ENCODE data around the gene SLC35F5.
"Not testable (repeated sequence)": the region's sequence is repeated elsewhere in the genome, so short reads cannot be mapped to it uniquely, and the experiment has no call there.

The SLC35F5 gene

DNA sequence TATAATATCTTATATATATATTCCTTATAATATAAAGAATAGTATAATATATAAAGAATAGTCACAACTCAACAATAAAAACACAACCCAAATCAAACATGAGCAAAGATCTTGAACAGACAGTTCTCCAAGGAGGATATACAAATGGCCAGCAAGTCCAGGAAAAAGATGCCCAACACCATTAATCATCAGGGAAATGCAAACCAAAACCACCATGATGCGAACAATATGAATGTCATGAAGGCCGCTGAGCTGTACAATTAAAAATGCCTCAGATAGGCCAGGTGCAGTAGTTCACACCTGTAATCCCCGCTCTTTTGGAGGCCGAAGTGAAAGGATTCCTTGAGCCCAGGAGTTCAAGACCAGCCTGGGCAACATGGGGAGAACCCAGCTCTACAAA lies 58.9 kb downstream of the SLC35F5 start:
- no peak for DNase-seq (ENCODE audit: low spot score)

DNA sequence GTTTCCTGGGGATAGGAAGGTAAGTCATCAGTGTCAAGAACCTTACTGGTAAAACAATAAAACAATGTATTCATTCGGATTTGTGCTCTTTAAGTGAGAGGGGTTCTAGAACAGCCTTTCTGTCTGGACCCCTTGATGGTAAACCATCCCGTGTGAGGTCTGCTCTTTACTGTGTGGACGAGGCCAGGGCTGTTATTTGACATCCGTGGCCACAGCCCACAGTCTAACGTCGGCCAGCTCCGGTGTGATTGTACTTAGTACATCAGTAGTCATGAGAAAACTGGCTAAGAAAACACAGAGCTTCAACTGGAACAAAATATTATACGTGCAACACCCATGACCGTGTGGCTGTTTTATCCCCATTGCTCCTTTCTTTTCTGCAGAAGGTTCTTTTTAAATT lies 62.0 kb downstream of the SLC35F5 start:
- no peak for DNase-seq (ENCODE audit: low spot score)

DNA sequence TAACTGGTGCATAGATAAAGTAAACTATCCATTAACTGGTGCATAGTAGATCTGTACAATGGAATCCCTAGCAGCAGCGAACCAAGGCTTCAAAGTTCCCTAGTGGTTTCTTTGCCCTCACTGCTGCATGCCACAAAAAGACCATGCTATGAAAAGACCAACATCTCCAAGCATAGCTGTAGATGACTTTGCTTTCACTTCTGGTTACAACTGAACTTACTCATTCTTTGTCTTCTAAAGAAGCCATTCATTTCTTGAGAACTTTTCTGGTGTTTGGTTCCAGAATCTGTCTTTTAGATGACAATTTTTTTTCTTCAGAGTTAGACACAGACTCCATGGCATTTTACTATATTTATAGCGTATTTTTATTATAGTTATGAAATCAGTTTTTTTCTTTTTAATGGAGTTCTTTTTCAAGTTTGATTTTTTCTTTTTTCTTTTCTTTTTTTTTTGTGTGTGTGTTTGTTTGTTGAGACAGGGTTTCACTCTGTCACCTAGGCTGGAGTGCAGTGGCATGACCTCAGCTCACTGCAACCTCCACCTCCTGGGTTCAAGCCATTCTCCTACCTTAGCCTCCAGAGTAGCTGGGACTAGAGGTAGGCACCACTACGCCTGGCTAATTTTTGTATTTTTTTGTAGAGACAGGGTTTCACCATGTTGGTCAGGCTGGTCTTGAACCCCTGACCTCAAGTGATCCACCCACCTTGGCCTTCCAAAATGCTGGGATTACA lies 63.6 kb downstream of the SLC35F5 start:
- DNase-seq (ENCODE audit: low spot score) = no peak

DNA sequence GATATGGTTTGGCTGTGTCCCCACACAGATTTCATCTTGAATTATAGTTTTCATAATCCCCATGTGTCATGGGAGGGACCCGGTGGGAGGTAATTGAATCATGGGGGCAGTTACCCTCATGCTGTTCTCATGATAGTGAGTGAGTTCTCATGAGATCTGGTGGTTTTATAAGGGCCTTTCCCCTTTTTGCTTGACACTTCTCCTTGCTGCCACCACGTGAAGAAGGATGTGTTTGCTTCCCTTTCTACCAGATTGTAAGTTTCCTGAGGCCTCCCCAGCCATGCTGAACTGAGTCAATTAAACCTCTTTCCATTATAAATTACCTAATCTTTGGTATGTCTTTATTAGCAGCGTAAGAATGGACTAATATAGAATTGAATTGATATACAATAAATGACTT lies 65.6 kb downstream of the SLC35F5 start:
- DNase-seq (ENCODE audit: low spot score) = not testable (repeated sequence)

DNA sequence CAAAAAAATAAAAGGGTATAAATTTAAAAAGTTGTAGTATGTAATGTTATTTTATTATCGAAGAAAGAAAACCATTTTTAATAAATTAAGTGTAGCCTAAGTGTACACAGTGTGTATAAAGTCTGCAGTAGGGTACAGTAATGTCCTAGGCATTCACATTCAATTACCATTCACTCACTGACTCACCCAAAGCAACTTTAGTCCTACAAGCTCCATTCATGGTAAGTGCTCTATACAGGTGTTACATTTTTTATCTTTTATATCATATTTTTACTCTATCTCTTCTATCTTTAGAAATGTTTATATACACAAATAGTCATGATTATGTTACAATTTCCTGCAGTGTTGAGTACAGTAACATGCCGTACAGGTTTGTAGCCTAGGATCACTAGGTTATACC lies 69.9 kb downstream of the SLC35F5 start:
- no peak for DNase-seq (ENCODE audit: low spot score)

DNA sequence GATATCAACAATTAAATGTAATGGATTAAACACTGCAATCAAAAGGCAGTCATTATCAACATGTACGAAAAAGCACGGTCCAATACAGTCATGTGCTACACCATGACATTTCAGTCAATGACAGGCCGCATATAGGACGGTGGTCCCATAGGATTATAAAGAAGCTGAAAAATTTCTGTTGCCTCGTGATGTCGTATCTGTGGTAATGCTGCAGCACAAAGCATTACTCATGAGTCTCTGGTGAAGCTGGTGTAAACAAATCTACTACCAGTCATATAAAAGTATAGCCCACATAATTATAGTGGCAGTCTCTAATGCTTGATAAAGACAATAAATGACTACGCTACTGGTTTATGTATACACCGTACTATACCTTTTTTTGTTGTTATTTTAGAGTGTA lies 71.0 kb downstream of the SLC35F5 start:
- DNase-seq (ENCODE audit: low spot score) = no peak

DNA sequence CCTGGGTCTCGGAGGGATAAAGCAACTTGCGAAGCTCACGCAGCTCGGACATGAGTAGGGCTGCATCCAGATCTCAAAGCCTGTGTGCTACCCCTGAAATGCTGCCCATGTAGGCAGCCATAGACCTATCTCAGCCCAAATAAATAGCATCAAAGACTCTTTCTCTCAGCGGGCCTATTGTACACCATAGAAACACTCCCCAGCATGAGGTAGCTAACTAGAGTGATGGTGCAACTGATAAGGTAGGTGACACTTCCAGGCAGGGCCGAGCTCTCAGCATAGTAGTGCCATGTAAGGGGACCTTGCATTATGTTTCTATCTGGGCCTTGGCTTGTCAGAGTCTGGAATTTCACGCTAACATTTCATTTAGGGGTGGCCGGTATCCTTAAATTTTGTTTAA lies 77.0 kb downstream of the SLC35F5 start:
- no peak for DNase-seq (ENCODE audit: low spot score)

DNA sequence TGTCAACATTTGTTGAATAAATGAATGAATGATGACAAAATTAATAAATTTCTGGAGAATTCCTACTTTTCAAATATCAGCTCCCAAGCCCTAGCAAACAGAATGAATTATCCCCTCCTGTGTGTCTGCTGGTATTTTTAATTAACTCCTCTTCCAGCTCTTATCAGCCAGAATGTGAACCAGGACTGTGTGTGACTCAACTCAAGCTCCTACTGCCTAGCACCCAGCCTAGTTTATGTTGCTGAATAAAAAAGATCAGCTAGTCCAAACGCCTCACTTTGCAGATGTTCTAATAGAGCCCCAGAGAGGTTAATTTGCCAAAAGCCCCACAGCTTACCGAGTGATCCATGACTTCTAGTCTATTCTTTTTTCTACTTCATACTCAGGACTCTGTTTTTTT lies 79.1 kb downstream of the SLC35F5 start:
- no peak for DNase-seq (ENCODE audit: low spot score)

DNA sequence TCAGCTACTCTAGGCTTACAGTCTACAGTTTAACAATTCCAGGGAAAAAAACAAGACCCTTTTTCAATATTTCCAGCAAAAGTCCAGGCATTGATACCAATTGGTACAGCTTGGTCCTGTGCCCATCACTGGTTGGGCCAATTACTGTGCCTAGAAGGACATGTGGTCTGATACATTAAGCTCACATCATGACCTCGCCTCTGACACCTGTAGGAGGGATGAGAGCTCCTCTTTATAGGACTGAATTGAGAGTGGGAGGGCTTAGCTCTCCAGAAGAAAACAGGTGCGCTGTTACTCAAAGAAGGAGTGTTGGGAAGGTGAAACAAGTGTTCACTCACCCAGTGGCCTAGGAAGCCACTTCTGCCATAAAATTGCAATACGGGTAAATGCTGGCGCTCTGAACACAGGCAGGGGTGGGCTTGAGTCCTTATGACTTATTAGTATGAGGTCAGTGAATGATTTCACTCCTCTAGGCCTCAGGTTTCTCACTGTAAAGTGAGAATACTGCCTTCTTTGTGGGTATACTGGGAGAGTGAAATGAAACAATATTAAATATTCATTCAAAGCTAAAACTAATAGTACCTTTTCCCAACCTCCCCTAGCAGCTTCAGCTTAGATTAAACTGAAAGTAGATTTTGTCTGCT lies 79.7 kb downstream of the SLC35F5 start:
- no peak for DNase-seq (ENCODE audit: low spot score)

DNA sequence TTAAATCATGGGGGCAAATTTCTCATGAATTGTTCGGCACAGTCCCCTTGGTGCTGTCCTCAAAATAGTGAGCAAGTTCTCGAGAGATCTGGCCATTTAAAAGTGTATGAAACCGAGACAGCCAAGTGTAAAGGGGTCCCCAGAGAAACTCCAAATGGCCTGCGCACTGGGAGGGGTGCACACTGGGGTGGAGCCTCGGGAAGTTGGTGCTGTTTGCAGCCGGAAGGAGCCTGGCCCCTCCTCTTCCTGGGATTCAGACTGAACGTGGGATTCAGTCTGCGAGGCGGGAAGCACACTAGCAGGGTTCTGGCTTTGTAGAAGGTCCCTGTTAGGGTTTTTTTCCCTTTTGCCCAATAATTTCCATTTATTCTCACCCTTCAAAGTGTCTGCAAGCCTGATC lies 80.6 kb downstream of the SLC35F5 start:
- DNase-seq (ENCODE audit: low spot score) = no peak

DNA sequence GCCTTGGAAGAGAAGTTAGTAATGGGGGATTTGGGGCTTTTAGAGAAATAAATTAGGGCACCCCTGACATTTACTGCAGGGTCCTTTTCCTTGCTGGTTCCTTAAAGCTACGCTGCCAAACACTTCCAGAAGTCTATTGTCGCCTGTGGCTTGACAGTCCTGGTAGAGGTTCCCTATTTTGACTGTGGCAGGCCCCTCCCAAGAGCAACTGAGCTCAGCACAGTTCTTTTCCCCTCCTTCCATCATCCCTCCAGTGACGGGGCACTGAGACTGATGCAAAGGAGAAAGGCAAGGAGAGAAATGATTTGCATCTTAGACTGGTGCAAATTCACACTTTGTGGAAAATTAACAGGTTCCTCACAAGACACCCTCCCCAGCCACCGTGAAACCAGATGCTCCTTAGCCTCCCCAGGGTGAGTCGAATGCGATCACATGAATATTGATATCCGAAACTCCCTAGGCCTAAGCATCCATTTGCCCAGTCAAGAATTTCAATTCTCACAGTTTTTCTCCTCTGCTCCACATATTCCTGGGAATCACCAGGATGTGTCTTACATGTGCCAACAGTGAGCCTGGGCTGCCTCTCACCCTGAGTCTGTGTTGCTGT lies 84.0 kb downstream of the SLC35F5 start:
- no peak for DNase-seq (ENCODE audit: low spot score)

DNA sequence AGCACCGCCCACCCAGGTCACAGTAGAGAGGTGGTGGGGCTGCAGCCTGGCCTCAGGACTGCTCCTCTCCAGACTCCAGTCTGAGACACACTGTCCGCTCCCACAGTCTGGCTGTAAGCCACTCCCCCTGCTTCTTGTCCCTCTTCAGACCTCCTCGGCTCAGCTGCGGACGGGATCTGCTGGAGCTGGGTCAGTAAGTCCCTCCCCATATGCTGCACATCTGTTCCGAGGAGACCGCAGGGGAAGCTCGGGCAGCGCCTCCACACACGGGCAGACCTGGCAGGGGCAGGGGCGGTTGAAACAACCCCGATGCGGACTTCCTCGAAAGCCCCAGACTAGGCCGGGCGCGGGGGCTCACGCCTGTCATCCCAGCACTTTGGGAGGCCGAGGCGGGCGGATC lies 87.4 kb downstream of the SLC35F5 start:
- not testable (repeated sequence) for DNase-seq (ENCODE audit: low spot score)

DNA sequence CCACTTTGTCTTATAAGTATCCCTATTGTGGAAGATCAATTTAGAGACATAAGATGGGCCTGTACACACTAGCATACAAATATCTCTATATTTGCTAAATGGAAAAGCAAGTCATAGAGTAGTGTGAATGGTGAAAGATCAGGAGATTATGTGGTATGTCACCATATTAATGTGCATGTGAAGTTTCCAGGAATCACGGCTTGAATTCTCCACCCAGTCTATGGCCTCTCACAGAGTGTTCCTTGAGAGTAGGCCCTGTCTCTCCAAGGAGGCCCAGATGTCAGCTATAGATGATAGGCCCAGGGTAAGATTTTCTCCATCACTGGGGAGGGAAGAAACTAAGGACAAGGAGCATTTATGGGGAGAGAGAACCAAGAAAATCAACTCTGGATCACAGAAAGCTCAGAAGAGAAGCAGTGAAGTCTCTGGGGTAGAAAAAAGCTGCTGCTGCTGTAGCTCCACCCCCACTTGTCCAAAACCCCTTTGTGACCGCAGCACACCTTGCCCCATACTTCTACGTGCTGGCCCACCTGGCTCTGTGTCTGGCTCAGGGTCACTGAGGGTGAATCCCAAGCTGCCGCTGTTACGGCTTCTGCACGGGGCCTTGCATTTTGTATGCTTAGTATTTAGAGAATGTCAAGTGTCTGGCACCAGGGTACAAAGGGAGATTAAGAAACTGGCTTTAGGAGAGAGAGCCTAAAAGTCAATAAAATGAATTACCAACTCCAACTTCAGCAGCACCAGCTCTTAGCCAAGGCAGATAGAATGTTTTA lies 91.5 kb downstream of the SLC35F5 start:
- not testable (repeated sequence) for DNase-seq (ENCODE audit: low spot score)

DNA sequence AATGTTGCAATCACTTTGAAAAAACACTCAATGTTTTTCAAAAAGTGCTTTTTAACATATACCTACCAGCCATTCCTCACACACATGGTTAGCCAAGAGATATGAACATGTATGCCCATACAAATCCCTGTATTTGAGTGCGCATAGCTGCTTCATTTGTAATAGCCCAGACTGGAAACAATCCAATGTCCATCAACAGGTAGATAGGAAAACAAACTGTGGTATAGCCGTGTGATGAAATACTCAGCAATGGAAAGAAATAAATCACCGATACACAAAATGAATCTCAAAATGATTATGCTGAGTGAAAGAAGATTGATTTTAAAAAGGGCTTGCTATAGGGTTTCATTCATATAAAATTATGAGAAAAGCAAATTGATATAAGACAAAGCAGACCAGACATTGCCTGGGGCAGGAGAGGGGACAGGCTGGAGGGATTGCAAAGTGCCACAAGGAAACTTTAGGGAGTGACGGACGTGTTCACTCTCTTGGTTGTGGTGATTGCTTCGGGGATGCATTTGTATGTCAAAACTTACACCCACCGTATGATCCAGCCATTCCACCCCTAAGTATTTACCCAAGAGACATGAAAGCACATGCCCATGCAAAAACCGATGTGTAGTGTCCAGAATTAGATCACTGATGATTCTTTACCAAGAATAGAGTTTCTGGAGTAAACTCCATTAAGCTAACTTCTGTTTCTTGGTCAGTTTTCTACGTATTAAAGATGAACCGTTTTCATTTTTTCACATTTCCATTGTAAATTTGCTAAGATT lies 93.0 kb downstream of the SLC35F5 start:
- not testable (repeated sequence) for DNase-seq (ENCODE audit: low spot score)

Data from hepatic stellate cell (primary cell).